A204.1 (cell line): ENCODE results near the gene CTRL.
"Not testable (repeated sequence)": the region's sequence is repeated elsewhere in the genome, so short reads cannot be mapped to it uniquely, and the experiment has no call there.

ENCODE experiments used
- FAIRE-seq: peaks from 2 replicates; lab custom pipeline; 2012; peaks lifted over from hg19 to GRCh38; lab: Jason Lieb, UNC

The CTRL gene

GRCh38 chr16:67931712-67932461 is at the start of gene CTRL:
TSS of gene CTRL (minus strand) at chr16:67931862. CDS start at chr16:67931852, 10 bp downstream.
- no peak for FAIRE-seq

- no peak for FAIRE-seq
Measured at GRCh38 chr16:67979955-67980678, 48.5 kb upstream of the CTRL start, which contains the start of gene DPEP3. TSS of gene DPEP3 (minus strand) at chr16:67980499. CDS start at chr16:67980380, 119 bp downstream.

- FAIRE-seq: no peak
Measured at GRCh38 chr16:67977469-67978227, 46.0 kb upstream of the CTRL start.

- FAIRE-seq: no peak
Measured at GRCh38 chr16:67977005-67977404, 45.3 kb upstream of the CTRL start.

- FAIRE-seq: no peak
Measured at GRCh38 chr16:67976205-67976604, 44.5 kb upstream of the CTRL start.

- no peak for FAIRE-seq
Measured at GRCh38 chr16:67975321-67976105, 43.9 kb upstream of the CTRL start.

- FAIRE-seq: not testable (repeated sequence)
Measured at GRCh38 chr16:67972285-67972684, 40.6 kb upstream of the CTRL start.

GRCh38 chr16:67971111-67971510 is 39.4 kb upstream of the CTRL start:
- FAIRE-seq: no peak

GRCh38 chr16:67969254-67970039 is 37.8 kb upstream of the CTRL start:
- no peak for FAIRE-seq

- FAIRE-seq: no peak
Measured at GRCh38 chr16:67968400-67969253, 37.0 kb upstream of the CTRL start, which contains the start of gene SLC12A4. TSS of gene SLC12A4 (minus strand) at chr16:67968637. CDS start at chr16:67968553, 84 bp downstream.

- no peak for FAIRE-seq
Measured at GRCh38 chr16:67967958-67968399, 36.3 kb upstream of the CTRL start.

- FAIRE-seq: no peak
Measured at GRCh38 chr16:67967183-67967957, 35.7 kb upstream of the CTRL start.

- FAIRE-seq: no peak
Measured at GRCh38 chr16:67966549-67967182, 35.0 kb upstream of the CTRL start.

- no peak for FAIRE-seq
Measured at GRCh38 chr16:67965668-67966548, 34.2 kb upstream of the CTRL start.

GRCh38 chr16:67964477-67965131 is 32.9 kb upstream of the CTRL start:
- no peak for FAIRE-seq

GRCh38 chr16:67963662-67964321 is 32.1 kb upstream of the CTRL start:
- FAIRE-seq: no peak

- FAIRE-seq: no peak
Measured at GRCh38 chr16:67963292-67963661, 31.6 kb upstream of the CTRL start.
